Measurements from ENCODE around the gene AGPAT2.
"Not testable (repeated sequence)": the region's sequence is repeated elsewhere in the genome, so short reads cannot be mapped to it uniquely, and the experiment has no call there.

The AGPAT2 gene

GRCh38 chr9:136643596-136644342, 43.5 kb downstream of the AGPAT2 start:
- peak; percentile 87 for DNase-seq

DNA sequence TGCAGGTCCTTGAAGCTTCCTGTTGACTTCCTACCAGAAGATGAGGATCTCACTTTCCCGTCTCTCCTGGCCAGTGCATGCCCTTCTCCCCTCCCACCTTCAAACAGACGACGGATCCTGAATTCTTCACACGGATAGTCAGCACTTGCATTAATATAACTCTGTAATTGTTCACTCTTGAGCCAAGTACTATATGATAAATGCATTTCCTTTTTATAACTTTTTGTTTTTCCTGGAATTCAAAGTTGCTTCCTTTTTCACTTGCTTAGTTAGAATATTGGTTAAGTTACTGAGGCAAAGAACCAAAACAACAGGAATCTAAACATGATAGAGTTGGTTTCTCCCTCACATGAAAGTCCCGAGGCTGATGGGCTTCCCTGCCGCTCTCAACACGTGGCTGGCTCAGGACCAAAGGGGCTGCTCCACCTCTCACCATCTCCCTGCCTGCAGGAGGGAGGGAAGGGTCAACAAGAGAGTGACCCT, 44.8 kb downstream of the AGPAT2 start:
- DNase-seq = no peak

GRCh38 chr9:136640171-136641111, 46.8 kb downstream of the AGPAT2 start:
- DNase-seq = no peak

DNA sequence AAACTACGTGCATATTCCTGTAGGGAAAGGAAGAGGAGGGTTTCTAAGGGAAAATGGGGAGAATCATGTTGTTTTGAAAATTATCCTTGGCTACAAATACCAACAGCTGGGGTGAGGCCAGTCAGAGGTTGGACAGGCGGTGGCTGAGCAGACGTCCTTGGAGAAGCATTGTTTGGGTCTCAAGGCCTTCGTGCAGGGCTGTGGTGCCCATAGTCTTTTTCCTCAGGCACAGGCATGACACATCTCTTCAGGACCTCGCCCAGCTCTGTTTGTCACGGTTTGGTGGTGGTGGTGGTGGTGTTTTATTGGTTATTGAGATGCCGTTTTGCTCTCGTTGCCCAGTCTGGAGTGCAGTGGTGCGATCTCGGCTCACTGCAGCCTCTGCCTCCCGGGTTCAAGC, 52.4 kb downstream of the AGPAT2 start:
- DNase-seq = no peak

DNA sequence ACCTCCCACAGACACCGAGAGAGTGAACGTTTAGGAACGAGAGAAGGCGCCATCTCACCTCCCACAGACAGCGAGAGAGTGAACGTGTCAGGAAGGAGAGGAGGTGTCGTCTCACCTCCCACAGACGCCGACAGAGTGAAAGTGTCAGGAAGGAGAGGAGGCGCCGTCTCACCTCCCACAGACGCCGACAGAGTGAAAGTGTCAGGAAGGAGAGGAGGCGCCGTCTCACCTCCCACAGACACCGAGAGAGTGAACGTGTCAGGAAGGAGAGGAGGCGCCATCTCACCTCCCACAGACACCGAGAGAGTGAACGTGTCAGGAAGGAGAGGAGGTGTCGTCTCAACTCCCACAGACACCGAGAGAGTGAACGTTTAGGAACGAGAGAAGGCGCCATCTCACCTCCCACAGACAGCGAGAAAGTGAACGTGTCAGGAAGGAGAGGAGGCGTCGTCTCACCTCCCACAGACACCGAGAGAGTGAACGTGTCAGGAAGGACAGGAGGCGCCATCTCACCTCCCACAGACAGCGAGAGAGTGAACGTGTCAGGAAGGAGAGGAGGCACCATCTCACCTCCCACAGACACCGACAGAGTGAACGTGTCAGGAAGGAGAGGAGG, 54.7 kb downstream of the AGPAT2 start:
- not testable (repeated sequence) for DNase-seq

- not testable (repeated sequence) for DNase-seq
Measured at GRCh38 chr9:136632072-136632471, 55.2 kb downstream of the AGPAT2 start.

GRCh38 chr9:136631038-136632000, 55.9 kb downstream of the AGPAT2 start:
- peak; percentile 74 for DNase-seq

GRCh38 chr9:136630662-136630992, 56.6 kb downstream of the AGPAT2 start:
- DNase-seq = no peak

DNA sequence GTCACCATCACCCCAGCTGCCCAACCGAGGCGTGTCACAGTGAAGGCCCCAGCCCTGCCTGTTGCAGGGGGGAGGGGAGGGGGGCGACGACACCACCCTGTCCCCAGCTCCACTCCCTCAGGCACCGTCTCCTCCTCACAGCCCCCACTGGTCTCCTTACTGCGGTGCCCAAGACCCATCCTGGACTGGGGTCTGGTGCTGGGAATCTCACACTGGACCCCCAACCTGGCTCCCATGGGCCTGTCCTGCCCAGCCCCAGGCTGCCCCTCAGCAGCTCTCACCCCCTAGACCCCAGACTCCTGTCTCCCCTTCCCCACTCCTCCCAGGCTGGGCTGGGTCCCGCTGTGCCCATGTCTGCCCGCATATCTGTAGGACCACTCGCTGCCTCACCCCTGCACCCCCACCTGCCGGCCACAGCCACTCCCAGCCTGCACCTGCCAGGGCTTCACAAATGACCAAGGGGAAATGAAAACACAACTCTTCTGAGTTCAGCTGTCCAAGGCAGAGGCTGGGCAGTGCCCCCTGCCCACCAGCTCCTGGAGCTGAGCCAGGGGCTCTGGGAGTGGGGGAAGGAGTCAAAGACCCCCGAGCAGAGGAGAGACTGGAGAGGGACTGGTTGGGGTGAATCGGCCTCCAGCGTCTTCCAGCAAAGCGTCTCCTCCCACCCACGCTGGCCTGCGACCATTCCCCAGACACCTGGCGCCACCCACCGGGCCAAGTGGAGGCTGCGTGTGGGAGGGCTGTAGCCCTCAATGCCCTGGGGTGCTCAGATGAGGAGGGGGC, 57.2 kb downstream of the AGPAT2 start:
- DNase-seq = peak; percentile 51

DNA sequence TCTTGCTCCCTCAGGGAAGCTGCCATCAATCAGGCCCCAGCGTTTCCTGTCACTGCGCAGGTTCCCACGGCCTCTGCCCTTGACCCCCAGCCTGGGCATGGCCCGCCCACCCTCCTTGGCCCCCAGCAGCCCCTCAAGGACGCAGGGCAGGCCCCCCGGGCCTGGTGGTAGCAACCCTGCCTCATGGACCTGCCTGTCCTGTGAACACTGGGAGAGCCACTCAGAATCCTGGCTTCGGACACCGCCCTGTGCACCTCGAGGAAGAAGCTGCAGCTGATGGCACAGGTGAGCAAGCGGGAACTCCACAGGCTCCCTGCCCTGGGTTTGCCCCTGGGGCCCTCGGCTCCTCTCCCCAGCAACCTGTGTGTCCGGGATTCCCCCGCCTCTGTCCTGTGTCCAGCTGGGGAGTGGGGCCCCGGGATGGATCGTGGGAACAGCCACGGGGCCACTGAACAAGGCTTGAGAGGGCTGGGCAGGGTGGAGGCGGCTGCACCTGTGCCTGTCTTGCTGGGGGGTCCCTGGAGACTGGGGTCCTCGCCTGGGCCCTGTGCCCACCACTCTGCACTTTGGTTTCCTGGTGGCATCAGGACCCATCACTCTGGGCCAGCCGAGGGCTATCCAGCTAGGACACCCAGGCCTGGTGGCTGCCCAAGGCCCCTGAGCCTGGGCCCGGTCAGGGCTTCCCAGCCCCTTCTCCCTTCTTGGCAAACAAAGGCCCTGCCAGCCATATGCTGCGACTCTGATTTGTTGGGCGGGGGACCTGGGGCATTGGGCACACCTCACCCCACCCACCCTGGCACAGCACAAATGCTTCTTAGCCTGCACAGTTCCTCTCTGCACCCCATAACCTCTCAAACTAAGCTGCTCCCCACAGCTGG, 58.0 kb downstream of the AGPAT2 start:
- DNase-seq = no peak

GRCh38 chr9:136628268-136628667, 59.0 kb downstream of the AGPAT2 start:
- no peak for DNase-seq

DNA sequence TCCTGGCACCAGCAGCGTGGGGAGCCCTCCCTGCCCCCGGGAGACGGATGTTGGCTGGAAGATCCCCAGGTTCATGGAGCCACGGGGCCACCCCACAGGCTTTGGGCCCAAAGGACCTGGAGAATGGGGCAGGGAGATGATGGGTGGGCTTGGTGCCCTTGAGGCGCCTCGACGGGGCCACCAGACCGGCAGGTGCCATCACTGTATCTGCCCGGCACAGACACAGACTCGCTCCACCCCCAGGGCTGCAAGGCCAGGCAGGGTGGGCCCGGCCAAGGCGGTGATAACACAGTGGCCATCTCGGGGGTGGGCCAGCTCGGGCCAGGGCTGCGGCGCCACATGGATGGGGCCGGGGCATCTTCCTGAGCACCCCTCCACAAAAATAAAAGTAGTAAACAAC, 59.6 kb downstream of the AGPAT2 start:
- no peak for DNase-seq

DNA sequence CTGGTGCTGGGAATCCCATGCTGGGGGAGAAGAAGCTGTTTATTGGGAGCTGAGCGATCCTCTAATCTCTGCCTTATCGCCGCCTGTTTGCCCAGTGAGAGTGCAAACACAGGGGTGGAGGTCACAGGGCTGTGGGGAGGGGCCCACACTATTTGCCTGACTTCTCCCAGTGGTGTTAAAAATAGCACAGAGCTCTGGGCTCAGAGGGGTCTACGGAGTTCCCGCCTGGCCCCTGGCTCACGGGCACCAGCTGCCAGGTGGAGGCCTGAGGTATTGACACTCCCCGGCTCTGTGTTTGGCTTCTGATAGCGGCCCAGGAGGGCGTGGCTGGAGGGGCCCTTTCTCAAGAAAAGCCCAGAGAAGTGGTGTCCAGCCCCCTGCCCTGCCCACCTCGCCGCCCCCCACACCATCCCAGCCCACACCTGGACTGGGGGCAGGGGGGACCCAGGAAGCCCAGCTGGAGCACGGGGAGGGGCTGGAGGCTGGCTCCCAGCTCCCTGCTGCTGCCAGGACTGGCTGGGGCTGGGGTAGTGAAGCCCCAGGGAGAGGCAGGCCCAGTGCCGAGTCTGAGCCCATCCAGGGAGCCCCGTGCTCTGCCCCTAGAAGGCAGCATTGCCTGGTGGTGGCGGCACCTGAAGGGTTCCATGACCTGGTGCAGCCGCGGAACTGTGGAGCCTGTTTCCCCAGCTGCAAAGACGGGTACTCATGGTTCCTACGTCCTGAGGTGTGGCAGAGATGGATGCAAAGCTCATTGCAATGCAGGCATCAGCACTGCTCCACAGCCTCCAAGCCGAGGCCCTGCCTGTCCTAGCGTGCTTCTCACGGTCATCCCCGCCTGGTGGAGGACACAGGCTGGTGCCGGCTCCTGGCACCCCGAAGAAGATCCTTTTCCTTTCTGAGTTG, 60.3 kb downstream of the AGPAT2 start:
- no peak for DNase-seq

GRCh38 chr9:136626066-136626725, 61.1 kb downstream of the AGPAT2 start:
- DNase-seq = no peak

DNA sequence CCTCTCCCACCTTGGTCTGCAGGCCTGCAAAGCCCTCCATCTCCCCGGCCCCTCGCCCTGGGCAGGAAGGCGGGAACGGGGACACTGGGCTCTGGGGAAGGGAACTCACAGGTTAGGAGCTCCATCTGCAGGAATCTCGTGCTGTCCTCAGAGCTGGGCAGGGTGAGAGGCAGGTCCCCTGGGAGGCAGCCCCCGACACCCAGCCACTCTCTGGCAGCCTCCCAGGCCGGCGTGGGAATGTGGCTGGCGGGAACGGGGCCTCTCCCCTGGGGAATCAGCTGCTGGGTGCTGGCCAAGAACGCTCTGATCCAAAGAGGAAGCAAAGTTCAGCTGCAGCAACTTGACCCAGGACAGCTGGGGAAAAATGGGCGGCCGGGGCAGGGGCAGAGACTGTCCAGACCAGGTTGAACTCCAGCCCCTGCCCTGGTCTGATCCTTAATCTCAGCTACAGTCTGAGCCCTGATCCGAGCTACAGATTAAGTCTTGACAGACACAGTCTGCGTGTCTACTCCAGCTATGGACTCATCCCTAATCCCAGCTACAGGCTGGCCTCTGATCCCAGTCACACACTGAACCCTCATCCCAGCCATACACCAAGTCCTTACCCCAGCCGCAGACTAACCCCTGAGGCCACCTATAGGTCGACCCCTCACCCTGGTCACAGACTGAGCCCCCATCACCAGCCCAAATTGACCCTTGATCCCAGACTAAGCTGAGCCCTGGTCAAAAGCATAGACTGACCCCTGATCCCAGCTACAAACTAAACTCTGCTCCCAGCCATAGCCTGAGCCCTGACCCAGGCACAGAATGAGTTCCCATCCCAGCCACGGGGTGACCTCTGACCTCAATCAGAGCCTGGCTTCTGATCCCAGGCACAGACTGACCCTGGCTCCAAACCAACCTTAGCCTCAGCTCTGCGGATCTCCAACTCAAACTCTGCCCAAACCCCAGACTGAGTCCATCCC, 61.9 kb downstream of the AGPAT2 start:
- DNase-seq = peak; percentile 33

- DNase-seq = no peak
Measured at GRCh38 chr9:136624184-136624951, 62.9 kb downstream of the AGPAT2 start.

DNA sequence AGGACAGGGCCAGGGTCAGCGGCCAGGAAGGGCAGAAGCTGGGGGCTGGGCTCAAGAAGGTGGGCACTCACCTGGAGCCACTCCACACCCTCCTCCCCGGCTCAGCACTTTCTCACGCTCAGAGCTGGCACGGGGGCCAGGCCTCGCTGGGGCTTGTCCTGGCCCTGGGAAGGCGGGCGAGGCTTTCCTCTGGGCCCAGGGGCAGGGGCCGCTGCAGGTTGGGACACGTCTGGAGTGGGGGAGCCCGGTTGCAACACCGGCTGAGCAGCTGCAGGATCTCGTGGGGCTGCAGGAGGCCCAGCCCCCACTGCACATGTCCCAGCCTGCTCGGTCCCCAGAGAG, 63.4 kb downstream of the AGPAT2 start:
- no peak for DNase-seq
